Prostate gland (tissue), 2 donors: ENCODE results near the gene VAV3.

ENCODE experiments used
- CTCF ChIP-seq, 4 experiments: fragments of 200-600 bp in 2 of 4; fragments of 450-650 bp in 2 of 4; sonication (generic) in 2 of 4; IDR thresholded peaks; 1 replicate in 3 of 4; 2 replicates in 1 of 4; pipeline ENCODE4 v1.5.1; 2016 to 2019; ENCODE audit warnings: antibody characterized with exemption in 4 of 4, mild to moderate bottlenecking in 2 of 4, moderate library complexity in 2 of 4
- POLR2A ChIP-seq: fragments of 450-650 bp; IDR thresholded peaks from one replicate; pipeline ENCODE4 v1.6.1; 2016; ENCODE audit warnings: antibody characterized with exemption, mild to moderate bottlenecking

- TF ChIP-seq POLR2A = no peak
- TF ChIP-seq CTCF (IDR thresholded peaks at IDR 0.05) = no peak
Observed at GRCh38 chr1:107637101-107637500, 327.9 kb downstream of the VAV3 start.
